ENCODE data around the gene PSENEN. TPM values are rescaled to one million over a fixed set of nuclear protein-coding genes. Genes with fewer than 3 reads are reported as not detected.

The PSENEN gene
- total RNA-seq, 2 donors from 2014 or later = 10.6 to 21.1 TPM

DNA sequence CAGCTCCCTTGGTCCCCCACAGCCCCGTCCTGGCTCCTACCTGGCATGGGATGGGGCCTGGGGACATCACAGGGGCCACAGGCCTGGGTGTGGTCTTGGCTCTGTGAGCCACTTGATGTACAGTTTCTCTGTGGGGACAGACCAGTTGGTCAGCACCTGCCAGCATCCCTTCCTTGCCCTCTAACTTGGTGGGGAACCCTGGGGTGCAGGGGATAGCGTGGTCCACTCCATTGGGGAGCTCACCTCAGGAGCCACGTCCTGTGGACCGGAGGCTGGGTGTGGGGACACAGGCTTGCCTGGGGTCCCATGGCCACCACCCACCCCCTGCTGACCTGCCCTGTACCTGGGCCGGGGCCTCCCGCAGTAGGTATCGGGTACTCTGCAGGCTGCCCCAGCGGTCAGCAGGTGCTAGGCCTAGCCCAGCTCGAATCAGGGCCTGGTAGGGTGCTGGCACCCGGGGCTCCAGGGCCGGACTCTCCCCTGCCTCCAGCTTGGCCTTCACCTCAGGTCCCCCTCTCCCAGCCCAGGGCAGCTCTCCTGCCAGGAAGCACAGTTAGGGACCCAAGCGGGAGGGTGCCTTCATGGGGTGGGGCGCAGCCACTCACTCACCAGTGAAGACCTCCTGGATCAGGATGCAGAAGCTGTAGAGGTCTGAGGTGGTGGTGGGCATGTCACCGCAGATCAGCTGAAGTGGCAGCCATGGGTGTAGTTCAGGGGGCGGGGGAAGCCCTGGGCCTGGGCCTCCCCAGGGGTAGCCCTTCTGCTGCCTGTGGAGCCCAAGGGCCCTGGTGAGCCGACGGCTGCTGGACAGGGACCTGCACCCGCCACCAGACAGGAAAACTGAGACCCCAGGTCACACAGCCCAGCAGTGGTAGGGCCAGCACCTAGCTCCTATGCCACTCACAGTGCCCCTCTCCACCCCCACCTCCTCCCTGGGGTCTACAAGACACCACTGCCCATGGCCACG, 44.8 kb downstream of the PSENEN start:
- Histone ChIP-seq H3K9me3 (no peaks in the 10 kb centered on the region), H3K27ac (no peak overlapping the region), H3K4me3 (no peak overlapping the region), H3K36me3 (replicated peaks in 1 of 2; ENCODE audit: insufficient read depth in 1 of 2, low read depth in 2 of 2) (no peaks in the 10 kb centered on the region), H3K4me1 (peaks cover 20% of the 10 kb centered on the region), H3K27me3 (no peaks in the 10 kb centered on the region)
- DNase-seq (no peak), ATAC-seq (no peak)
- TF ChIP-seq, protein P1, sequence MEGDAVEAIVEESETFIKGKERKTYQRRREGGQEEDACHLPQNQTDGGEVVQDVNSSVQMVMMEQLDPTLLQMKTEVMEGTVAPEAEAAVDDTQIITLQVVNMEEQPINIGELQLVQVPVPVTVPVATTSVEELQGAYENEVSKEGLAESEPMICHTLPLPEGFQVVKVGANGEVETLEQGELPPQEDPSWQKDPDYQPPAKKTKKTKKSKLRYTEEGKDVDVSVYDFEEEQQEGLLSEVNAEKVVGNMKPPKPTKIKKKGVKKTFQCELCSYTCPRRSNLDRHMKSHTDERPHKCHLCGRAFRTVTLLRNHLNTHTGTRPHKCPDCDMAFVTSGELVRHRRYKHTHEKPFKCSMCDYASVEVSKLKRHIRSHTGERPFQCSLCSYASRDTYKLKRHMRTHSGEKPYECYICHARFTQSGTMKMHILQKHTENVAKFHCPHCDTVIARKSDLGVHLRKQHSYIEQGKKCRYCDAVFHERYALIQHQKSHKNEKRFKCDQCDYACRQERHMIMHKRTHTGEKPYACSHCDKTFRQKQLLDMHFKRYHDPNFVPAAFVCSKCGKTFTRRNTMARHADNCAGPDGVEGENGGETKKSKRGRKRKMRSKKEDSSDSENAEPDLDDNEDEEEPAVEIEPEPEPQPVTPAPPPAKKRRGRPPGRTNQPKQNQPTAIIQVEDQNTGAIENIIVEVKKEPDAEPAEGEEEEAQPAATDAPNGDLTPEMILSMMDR (IDR thresholded peaks at IDR 0.05) = no peak
- no peak for TF ChIP-seq POLR2A (IDR thresholded peaks at IDR 0.05)
- 89% methylated on average over 18 of the region's 19 CpGs; no CpG with 5 or more reads in 1 of the 2 donors for WGBS, 2 donors
- intact Hi-C loops (cut with DNase I) = no loop called here

DNA sequence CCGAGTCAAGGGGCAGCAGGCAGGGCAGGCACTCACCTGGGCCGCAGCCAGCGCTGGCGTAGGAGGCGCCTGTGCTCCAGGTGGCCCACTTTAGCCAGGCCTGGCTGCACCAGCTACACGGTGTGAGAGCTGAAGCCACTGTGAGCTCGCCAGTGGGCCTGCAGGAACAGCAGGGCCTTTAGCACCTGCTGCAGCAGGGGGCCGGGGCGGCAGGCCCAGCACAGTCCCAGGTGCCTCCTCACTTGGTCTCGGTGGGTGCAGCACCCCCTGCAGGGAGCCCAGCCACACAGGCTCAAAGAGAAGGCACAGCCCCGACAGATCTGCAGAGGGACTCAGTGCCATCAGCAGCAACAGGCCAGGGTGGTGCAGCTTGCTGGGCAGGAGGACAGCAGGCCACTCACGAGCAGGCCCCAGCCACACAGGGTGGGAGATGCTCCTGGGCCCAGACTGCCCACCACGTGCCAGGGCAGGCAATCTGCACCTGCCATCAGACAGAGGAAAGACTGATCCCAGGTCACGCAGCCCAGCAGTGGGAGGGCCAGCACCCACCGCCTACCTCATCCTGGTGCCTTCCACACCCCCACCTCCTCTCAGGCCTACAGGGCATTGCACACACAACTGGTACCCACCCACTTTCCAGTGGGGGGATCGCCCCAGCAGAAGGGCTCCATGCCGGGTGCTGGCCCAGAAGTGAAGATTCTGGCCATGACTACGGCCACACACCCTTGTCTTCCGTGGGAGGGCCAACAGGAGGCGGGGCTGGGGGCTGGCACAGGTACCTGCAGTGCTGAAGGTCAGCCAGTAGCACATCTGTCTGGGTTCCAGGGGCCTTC, 45.7 kb downstream of the PSENEN start:
- Histone ChIP-seq H3K4me3 (no peak overlapping the region), H3K36me3 (replicated peaks in 1 of 2; ENCODE audit: insufficient read depth in 1 of 2, low read depth in 2 of 2) (no peaks in the 10 kb centered on the region), H3K27ac (no peak overlapping the region), H3K27me3 (no peaks in the 10 kb centered on the region), H3K9me3 (no peaks in the 10 kb centered on the region), H3K4me1 (peaks cover 20% of the 10 kb centered on the region)
- DNase-seq = peak; percentile 69 to 85 (median 80)
- ATAC-seq = peak; percentile 73
- TF ChIP-seq, protein P1 (IDR thresholded peaks at IDR 0.05) = no peak
- TF ChIP-seq POLR2A (IDR thresholded peaks at IDR 0.05) = no peak
- intact Hi-C loops (cut with DNase I) = no loop called here
- 34 to 44% methylated on average over 3 to 19 of the region's 20 CpGs for WGBS, 2 donors

DNA sequence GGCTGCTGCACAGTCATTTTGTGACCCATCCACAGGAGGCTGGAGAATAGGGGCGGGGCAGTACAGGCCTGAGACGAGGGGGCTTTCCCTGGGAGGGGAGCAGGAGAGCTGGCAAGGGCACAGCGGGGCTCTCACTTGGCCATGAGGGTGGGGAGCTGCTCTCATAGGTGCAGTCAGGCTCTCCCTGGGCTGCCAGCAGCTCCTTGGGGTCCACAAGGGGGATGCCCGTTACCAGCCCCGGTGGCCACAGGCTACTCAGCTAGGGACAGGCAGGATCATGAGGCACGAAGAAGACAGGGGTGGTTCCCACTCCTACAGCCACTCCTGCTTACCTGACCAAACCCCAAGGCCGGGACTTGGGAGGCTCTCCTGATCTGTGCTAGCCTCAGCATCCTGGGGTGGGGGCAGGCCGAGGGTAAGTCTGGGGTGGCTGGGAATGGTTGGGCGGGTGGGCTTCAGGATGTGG, 46.4 kb downstream of the PSENEN start:
- intact Hi-C loops (cut with DNase I) = no loop called here
- no peak for DNase-seq
- peaks cover 20% of the 10 kb centered on the region for H3K4me1 ChIP-seq
- H3K4me3 ChIP-seq = no peak overlapping the region
- no peak for ATAC-seq
- no peak overlapping the region for H3K27ac ChIP-seq
- no peaks in the 10 kb centered on the region for H3K9me3 ChIP-seq
- H3K36me3 ChIP-seq (replicated peaks in 1 of 2; ENCODE audit: insufficient read depth in 1 of 2, low read depth in 2 of 2) = no peaks in the 10 kb centered on the region
- H3K27me3 ChIP-seq = no peaks in the 10 kb centered on the region
- WGBS, 2 donors = 80% methylated on average over 9 of the region's 9 CpGs; no CpG with 5 or more reads in 1 of the 2 donors
- TF ChIP-seq, protein P1 (IDR thresholded peaks at IDR 0.05) = no peak
- no peak for TF ChIP-seq POLR2A (IDR thresholded peaks at IDR 0.05)

DNA sequence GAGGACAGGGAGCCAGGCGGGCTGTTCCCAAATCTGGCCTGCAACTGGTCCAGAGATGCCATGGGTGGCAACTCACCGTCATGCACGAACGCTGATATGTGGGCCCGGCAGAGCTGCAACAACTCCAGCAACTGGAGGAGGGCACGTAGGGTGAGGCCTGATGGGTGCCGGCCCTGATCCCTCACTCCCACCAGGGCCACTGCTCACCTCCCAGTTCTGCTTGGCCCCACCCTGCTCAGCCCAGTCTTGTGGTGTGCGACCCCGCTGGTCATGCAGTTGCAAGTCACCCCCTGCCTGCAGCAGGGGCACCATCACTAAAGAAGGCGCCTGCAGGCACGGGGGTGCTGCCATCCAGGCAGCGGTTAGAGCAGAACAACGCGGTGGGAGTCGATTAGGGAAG, 46.9 kb downstream of the PSENEN start:
- Histone ChIP-seq H3K36me3 (replicated peaks in 1 of 2; ENCODE audit: insufficient read depth in 1 of 2, low read depth in 2 of 2) (no peaks in the 10 kb centered on the region), H3K27me3 (no peaks in the 10 kb centered on the region), H3K4me1 (peaks cover 20% of the 10 kb centered on the region), H3K9me3 (no peaks in the 10 kb centered on the region), H3K4me3 (no peak overlapping the region), H3K27ac (no peak overlapping the region)
- no peak for ATAC-seq
- DNase-seq = no peak
- intact Hi-C loops (cut with DNase I) = no loop called here
- WGBS, 2 donors = 89 to 92% methylated on average over 9 to 15 of the region's 15 CpGs
- TF ChIP-seq POLR2A (IDR thresholded peaks at IDR 0.05) = no peak
- TF ChIP-seq, protein P1 (IDR thresholded peaks at IDR 0.05) = no peak
